Measurements from ENCODE around the gene SUFU. TPM values are rescaled to one million over a fixed set of nuclear protein-coding genes. Genes with fewer than 3 reads are reported as not detected.
A peak's percentile ranks its signal among the peaks of the same experiment; 100 is the strongest.
"Not testable (repeated sequence)": the region's sequence is repeated elsewhere in the genome, so short reads cannot be mapped to it uniquely, and the experiment has no call there.

Gene SUFU
- polyA plus RNA-seq = 5.0 TPM

DNA sequence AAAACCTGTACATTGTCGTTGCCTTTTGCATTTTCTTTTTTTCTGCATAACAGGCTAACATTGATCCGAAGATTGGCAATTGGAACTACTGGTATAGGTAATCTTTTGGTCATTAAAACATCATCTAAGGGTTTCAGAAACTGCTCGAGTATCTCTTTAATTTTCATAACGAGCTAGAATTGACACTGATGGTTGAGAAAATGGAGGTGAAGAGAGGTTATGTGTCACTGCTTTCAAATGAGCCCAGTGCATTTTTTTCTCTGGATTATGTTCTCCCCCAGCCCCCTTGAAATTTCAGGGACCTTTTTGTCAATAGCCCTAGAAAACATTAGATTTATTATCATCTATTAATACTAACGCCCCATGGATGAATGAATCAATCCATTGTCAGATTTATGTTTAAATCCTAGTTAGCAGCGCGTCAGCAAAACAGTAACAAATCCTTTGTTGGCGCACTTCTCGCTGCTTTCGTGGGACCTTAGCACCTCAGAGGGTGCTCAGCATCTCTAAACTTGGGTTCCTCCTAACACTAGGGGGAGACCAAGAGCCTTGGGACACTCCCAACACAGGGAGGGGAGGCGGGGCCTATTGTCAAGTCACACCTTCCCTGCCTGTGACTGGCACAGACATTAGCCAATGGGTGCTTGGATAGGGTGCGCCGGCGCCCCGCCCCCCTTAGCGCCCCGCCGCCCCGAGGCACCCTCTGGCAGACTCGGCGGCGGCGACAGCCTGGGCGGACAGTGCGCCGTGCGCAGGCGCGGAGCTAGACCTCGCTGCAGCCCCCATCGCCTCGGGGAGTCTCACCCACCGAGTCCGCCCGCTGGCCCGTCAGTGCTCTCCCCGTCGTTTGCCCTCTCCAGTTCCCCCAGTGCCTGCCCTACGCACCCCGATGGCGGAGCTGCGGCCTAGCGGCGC, at the start of gene SUFU:
Gene SUFU, plus strand, starts transcription at position 709 of the 915 bp plus-strand sequence. Its CDS starts 181 bp downstream, at position 890.
- Mint-ChIP-seq H3K9me3 (no peaks in the 10 kb centered on the region), H3K27me3 (no peaks in the 10 kb centered on the region), H3K4me3 (no peak within 1 kb of the TSS), H3K4me1 (peaks cover 9 to 30% (median 13%) of the 10 kb centered on the region in 3 donors), H3K27ac (peak within 1 kb of the TSS in 2 of 3 donors; percentile 63 to 71), H3K36me3 (peaks cover 2% of the 10 kb centered on the region)

DNA sequence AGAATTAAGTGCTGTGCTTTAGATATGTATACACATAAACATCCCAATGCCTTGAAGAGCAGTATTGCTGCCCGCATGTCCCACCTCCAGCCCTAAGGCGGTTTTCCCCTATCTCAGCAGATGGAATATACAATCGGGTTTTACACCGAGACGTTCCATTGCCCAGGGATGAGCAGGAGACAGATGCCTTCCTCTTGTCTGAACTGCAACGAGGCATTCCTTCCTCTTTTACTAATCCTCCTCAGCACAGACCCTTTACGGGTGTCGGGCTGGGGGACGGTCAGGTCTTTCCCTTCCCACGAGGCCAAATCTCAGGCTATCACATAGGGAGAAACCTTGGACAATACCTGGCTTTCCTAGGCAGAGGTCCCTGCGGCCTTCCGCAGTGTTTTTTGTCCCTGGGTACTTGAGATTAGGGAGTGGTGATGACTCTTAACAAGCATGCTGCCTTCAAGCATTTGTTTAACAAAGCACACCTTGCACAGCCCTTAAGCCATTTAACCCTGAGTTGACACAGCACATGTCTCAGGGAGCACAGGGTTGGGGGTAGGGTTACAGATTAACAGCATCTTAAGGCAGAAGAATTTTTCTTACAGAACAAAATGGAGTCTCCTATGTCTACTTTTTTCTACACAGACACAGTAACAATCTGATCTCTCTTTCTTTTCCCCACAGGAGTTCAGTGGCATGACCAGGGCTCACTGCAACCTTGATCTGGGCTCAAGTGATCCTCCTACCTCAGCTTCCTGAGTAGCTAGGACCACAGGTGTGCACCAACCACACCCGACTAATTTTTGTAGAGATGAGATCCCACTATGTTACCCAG, 48.9 kb upstream of the SUFU start:
- not testable (repeated sequence) for H3K9me3 Mint-ChIP-seq, H3K36me3 Mint-ChIP-seq, H3K27ac Mint-ChIP-seq, H3K27me3 Mint-ChIP-seq
- peak overlapping the region in 1 of 4 donors; percentile 55 for H3K4me3 Mint-ChIP-seq
- H3K4me1 Mint-ChIP-seq = peaks cover 4 to 15% (median 5%) of the 10 kb centered on the region in 3 donors

DNA sequence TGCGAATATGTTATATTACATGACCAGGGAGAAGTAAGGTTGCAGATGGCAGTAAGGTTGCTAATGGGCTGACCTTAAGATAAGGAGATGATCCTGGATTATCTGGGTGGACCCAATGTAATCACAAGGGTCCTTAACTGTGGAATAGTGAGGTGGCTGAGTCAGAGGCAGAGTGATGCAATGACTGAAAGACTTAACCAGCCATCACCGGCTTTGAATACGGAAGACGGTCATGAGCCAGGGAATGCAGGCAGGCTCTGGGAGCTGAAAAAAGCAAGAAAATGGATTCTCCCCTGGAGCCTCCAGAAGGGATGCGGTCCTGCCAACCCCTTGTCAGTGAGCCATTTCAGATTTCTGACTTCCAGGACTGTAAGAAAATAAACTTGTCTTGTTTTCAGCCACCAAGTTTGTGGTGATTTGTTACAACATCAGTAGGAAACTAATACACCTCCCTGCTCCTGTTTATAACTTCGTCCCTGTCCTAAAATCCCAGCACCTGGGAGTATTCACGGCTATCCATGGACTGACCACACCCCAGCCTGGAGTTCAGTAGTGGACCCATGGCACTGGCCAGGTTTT, 47.8 kb upstream of the SUFU start:
- Mint-ChIP-seq H3K4me3 (peak overlapping the region in 1 of 4 donors; percentile 29), H3K9me3 (no peaks in the 10 kb centered on the region), H3K27me3 (no peaks in the 10 kb centered on the region), H3K4me1 (peaks cover 9 to 21% (median 9%) of the 10 kb centered on the region in 3 donors), H3K36me3 (peaks cover 3% of the 10 kb centered on the region), H3K27ac (peak overlapping the region in 1 of 3 donors; percentile 35)

DNA sequence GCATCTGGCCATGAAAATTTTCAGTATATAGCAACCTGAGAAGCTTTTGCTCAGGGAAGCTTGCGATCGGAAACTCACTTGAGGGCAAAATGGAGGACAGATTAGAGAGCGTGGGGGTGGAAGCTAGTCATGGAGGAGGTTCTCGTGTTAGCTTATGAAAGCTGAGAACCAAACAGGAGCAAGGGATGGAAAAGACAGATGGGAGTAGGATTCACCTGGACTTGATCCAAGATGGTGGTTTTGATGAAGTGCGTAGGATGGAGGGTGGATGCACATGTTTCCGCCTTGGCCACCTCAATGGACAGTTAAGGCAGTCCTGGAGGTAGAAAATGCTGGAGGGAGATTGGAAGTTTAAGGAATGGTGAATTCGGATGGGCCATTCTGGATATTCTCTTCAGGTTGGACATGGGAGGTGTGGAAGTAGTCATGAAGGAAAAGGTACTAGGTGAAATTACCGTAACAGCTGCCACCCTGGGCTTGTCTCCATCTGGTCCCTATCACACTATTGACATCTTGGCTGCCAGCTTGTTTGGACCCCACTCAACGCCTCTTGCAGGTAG, 46.1 kb upstream of the SUFU start:
- Mint-ChIP-seq H3K27me3 (no peaks in the 10 kb centered on the region), H3K27ac (peak overlapping the region in 1 of 3 donors; percentile 73), H3K36me3 (peaks cover 3% of the 10 kb centered on the region), H3K4me1 (peaks cover 12 to 25% (median 18%) of the 10 kb centered on the region in 3 donors), H3K4me3 (peak overlapping the region in 2 of 4 donors; percentile 35 to 53), H3K9me3 (no peaks in the 10 kb centered on the region)

DNA sequence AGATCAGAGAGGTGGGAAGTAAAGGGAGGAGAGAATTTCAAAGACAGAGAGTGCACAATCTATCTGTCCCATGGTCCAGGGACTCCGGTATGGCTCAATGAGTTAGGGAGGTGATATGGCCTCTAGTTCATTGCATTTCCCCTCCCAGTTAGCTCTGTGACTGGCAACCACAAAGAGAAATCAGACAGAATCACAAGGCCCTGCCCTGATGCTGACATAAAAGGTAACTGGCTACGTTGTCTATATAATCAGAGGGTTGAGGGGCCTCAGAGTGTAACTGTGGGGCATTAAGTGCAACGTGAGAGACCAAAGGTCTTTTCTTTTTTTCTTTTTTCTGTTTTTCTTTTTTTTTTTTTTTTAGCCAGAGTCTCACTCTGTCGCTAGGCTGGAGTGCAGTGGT, 45.1 kb upstream of the SUFU start:
- Mint-ChIP-seq H3K36me3 (peaks cover 2% of the 10 kb centered on the region), H3K9me3 (no peaks in the 10 kb centered on the region), H3K27ac (peak overlapping the region in 2 of 3 donors; percentile 21 to 86), H3K27me3 (no peaks in the 10 kb centered on the region), H3K4me3 (peak overlapping the region in 1 of 4 donors; percentile 40), H3K4me1 (peaks cover 12 to 23% (median 20%) of the 10 kb centered on the region in 3 donors)

DNA sequence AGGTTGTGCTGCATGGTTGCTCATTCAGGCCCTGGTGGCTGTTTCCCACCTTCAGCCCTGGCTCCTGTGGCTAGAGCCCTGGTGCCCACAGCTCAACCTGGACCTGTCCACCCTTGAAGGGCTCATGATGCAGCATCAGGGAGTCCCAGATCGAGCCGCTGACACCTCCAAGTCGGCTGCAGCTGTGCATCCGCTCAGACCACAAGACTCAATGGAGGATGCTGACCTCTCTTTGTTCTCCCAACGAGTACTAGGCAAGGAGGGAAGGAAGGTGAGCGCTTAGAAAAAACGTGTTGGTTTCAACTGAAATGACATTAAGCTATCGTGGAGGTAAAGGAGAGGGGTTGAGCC, 43.0 kb upstream of the SUFU start:
- no peaks in the 10 kb centered on the region for H3K9me3 Mint-ChIP-seq
- peak overlapping the region in 2 of 3 donors; percentile 58 to 85 for H3K27ac Mint-ChIP-seq
- H3K36me3 Mint-ChIP-seq = peaks cover 5% of the 10 kb centered on the region
- peaks cover 12 to 24% (median 20%) of the 10 kb centered on the region in 3 donors for H3K4me1 Mint-ChIP-seq
- peak overlapping the region; percentile 87 to 98 (median 92) for H3K4me3 Mint-ChIP-seq
- H3K27me3 Mint-ChIP-seq = no peaks in the 10 kb centered on the region

DNA sequence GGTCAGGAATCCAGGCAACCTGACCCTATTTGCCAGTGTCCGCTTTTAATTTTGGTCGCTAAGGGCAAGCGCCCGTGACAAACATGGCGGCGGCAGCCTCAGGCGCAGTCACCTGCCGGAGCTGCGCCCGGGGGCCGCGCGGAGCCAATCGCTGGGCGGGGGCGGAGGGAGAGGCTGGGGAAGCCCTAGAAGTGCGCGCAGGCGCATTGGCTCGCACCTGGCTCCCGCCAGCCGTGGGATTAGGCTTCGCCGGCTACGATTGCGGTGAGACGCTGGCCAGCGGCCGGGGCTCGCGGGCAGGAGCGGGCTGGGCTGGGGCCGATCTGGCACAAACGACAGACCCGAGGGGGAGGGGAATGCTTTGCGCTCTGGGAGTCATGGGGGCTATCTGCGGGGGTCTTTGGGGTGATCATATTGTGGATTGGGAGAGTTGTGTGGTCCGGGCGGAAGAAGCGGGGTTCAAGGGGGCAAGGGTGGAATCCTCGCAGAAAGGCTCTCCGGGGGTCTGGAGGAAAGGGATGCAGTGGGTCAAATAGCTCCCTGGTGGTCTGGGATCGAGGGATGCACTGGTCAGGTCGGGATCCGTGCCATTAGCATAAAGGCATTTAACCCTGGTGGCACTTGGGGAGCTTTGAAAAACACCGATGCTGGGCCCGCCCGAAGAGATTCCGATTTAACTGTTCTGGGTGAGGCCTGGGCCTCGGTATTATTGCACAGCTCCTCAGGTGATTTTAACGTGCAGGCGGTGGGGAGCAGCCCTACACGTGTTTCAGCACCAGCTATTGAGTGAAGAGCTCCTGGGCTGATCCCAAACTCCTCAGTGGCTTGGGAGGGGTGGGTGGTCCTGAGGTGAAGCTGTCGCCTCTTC, 42.4 kb upstream of the SUFU start:
- no peaks in the 10 kb centered on the region for H3K9me3 Mint-ChIP-seq
- H3K4me1 Mint-ChIP-seq = peaks cover 12 to 24% (median 20%) of the 10 kb centered on the region in 3 donors
- H3K27ac Mint-ChIP-seq = peak overlapping the region; percentile 58 to 96 (median 85)
- H3K4me3 Mint-ChIP-seq = peak overlapping the region; percentile 87 to 98 (median 92)
- H3K27me3 Mint-ChIP-seq = no peaks in the 10 kb centered on the region
- H3K36me3 Mint-ChIP-seq = peaks cover 5% of the 10 kb centered on the region

DNA sequence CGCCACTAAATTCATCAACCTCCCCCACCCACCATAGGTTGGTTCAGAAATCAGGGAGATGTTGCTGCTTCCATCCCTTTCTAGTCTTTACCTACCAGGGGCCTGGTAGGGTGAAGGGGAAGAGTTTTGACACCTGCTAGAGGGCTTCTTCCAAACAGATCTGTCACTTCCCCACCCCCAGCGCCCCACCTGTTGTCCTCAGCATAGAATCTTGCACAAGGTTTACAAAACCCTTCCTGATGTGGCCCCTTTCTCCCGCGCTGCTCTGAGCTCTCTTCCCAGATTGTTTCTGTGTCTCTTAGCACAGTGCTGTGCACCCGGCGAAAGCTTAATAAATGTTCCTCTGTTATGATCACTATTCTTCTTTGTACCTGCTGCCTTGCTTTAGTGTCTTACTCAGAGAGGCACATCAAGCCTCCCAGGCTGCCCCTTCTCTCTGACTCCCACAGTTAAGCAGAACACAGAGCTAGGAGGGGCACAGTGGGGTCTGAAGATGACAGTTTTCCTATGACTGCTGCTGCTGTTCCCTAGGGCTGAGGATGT, 41.2 kb upstream of the SUFU start:
- Mint-ChIP-seq H3K27ac (peak overlapping the region; percentile 55 to 96 (median 58)), H3K27me3 (no peaks in the 10 kb centered on the region), H3K36me3 (peaks cover 9% of the 10 kb centered on the region), H3K4me1 (peaks cover 12 to 22% (median 18%) of the 10 kb centered on the region in 3 donors), H3K9me3 (no peaks in the 10 kb centered on the region), H3K4me3 (peak overlapping the region; percentile 44 to 98 (median 92))

DNA sequence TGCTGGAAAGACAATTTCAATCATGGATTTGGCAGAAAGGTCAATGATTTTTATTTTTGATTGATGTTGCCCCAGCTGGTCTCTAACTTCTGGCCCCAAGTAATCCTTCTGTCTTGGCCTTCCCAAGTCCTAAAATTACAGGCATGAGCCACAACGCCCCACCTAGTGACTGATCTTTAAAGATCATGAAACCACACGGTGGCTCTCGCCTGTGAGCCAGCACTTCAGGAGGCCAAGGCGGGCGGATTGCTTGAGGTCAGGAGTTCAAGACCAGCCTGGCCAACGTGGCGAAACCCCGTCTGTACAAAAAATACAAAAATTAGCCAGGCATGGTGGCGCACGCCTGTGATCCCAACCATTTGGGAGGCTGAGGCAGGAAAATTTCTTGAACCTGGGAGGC, 39.8 kb upstream of the SUFU start:
- Mint-ChIP-seq H3K4me1 (peaks cover 12 to 20% (median 16%) of the 10 kb centered on the region in 3 donors), H3K27me3 (no peaks in the 10 kb centered on the region), H3K4me3 (no peak overlapping the region), H3K36me3 (peaks cover 9% of the 10 kb centered on the region), H3K27ac (peak overlapping the region in 1 of 3 donors; percentile 58), H3K9me3 (no peaks in the 10 kb centered on the region)

DNA sequence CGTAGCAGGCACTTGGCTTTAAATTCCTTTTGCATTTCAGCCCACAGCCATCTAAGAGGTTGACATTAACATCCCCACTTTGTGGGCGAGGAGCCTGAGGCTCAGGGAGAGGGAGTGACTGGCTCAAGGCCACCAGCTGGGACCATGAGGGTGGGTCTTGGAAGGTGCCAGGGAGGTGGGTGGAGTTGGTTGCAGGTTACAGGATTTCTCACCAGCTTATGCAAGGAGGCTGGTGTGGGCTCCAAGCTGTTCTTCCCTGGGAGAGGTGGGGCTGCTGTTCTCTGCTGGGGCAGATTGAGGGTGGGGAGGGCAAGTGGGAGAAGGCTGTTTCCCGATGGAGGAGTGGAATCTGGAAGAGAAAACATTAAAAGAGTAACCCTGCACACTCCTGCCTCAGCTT, 38.3 kb upstream of the SUFU start:
- Mint-ChIP-seq H3K27ac (peak overlapping the region in 1 of 3 donors; percentile 47), H3K4me3 (peak overlapping the region in 1 of 4 donors; percentile 49), H3K36me3 (peaks cover 9% of the 10 kb centered on the region), H3K9me3 (no peaks in the 10 kb centered on the region), H3K27me3 (no peaks in the 10 kb centered on the region), H3K4me1 (peaks cover 12 to 20% (median 16%) of the 10 kb centered on the region in 3 donors)

DNA sequence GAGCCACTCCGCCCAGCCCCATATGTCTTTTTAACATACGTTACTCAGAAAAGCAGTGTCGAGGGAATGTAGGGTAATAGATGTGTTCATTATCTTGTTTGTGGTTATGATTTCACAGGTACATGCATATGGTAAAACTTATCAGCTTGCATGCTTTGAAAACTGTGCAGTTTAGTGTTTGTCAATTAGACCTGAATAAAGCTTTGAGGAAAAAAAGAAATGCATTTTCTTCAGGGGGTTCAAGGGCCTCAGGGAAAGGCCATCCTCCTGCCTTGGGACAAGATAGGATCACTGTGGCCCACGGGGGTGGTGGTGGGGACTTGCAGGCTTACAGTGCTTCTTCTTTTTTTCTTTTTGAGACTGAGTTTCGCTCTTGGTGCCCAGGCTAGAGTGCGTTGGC, 36.5 kb upstream of the SUFU start:
- Mint-ChIP-seq H3K9me3 (no peaks in the 10 kb centered on the region), H3K36me3 (peaks cover 9% of the 10 kb centered on the region), H3K27ac (no peak overlapping the region), H3K4me3 (no peak overlapping the region), H3K27me3 (no peaks in the 10 kb centered on the region), H3K4me1 (peaks cover 4 to 7% (median 6%) of the 10 kb centered on the region in 3 donors)

DNA sequence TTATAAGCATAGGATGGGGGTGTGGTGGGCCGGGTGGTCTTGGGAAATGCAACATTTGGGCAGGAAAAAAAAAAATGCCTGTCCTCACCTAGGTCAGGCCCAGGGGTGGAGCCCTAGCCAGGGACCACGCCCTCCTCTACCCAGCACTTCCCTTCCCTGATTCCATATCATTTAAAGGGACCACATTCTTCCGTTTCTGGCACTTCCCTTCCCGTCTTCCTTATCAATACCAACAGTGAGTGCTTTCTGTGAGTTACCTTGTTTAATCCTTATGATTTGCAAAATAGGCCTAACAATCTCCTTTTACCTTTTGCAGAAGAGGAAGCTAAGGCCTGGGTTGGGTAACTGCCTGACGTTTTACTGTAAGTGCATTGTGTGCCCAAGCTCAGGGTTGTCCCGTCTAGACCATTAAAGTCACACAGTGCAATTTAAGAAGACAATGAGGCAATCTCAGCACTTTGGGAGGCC, 35.8 kb upstream of the SUFU start:
- no peak overlapping the region for H3K27ac Mint-ChIP-seq
- H3K9me3 Mint-ChIP-seq = no peaks in the 10 kb centered on the region
- H3K4me1 Mint-ChIP-seq = peaks cover 0 to 2% (median 0%) of the 10 kb centered on the region in 3 donors
- H3K36me3 Mint-ChIP-seq = peaks cover 9% of the 10 kb centered on the region
- H3K4me3 Mint-ChIP-seq = no peak overlapping the region
- H3K27me3 Mint-ChIP-seq = no peaks in the 10 kb centered on the region

DNA sequence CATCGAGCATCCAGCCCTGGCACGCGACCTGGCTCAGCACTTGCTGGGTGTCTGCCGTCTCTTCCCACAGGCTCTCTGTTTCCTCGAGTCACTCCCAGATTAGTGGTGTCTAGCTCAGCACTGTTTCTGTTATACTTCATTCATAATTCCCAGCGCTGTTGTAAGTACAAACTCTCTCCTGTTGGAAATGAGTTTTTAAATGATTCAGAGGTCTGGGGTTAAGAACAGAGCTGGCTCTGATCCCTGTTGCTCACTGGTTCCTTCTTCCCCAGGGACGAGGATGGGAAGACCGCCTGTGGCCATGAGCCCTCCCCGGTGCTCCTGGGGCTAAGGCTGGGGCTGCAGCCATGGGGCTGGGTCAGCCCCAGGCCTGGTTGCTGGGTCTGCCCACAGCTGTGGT, 35.1 kb upstream of the SUFU start:
- no peaks in the 10 kb centered on the region for H3K9me3 Mint-ChIP-seq
- peaks cover 0 to under 1% (median 0%) of the 10 kb centered on the region in 3 donors for H3K4me1 Mint-ChIP-seq
- H3K36me3 Mint-ChIP-seq = peaks cover 9% of the 10 kb centered on the region
- no peak overlapping the region for H3K4me3 Mint-ChIP-seq
- H3K27me3 Mint-ChIP-seq = no peaks in the 10 kb centered on the region
- H3K27ac Mint-ChIP-seq = no peak overlapping the region

Data from IgD-negative memory B cell (primary cell).